ENCODE measurements around the gene FADS3.

The FADS3 gene

GRCh38 chr11:61830237-61831105, 60.9 kb downstream of the FADS3 start:
- H3K9me3 ChIP-seq (ENCODE audit: control insufficient read depth, insufficient read depth, low read length) = no peaks in the 10 kb centered on the region
- peak overlapping the region; percentile 68 for H3K4me3 ChIP-seq (ENCODE audit: low read depth, low read length)
- H3K27me3 ChIP-seq (ENCODE audit: control insufficient read depth, insufficient read depth, low read length) = no peaks in the 10 kb centered on the region
- no peak overlapping the region for H3K27ac ChIP-seq (ENCODE audit: low read depth, low read length)
- peaks cover 14% of the 10 kb centered on the region for H3K36me3 ChIP-seq (ENCODE audit: control insufficient read depth, insufficient read depth, low read length)
- peaks cover 45% of the 10 kb centered on the region for H3K4me1 ChIP-seq (ENCODE audit: control insufficient read depth, insufficient read depth, low read length)
- no peak overlapping the region for H3K9ac ChIP-seq (ENCODE audit: low read depth, low read length)

- Histone ChIP-seq H3K36me3 (ENCODE audit: control insufficient read depth, insufficient read depth, low read length) (peaks cover 14% of the 10 kb centered on the region), H3K4me1 (ENCODE audit: control insufficient read depth, insufficient read depth, low read length) (peaks cover 42% of the 10 kb centered on the region), H3K27ac (ENCODE audit: low read depth, low read length) (no peak overlapping the region), H3K27me3 (ENCODE audit: control insufficient read depth, insufficient read depth, low read length) (no peaks in the 10 kb centered on the region), H3K9ac (ENCODE audit: low read depth, low read length) (no peak overlapping the region), H3K4me3 (ENCODE audit: low read depth, low read length) (peak overlapping the region; percentile 68), H3K9me3 (ENCODE audit: control insufficient read depth, insufficient read depth, low read length) (no peaks in the 10 kb centered on the region)
Observed at GRCh38 chr11:61829806-61830205, 61.5 kb downstream of the FADS3 start.

GRCh38 chr11:61828629-61829407, 62.5 kb downstream of the FADS3 start:
- peak overlapping the region; percentile 68 for H3K4me3 ChIP-seq (ENCODE audit: low read depth, low read length)
- peak overlapping the region; percentile 93 for H3K27ac ChIP-seq (ENCODE audit: low read depth, low read length)
- H3K9me3 ChIP-seq (ENCODE audit: control insufficient read depth, insufficient read depth, low read length) = no peaks in the 10 kb centered on the region
- no peaks in the 10 kb centered on the region for H3K27me3 ChIP-seq (ENCODE audit: control insufficient read depth, insufficient read depth, low read length)
- H3K36me3 ChIP-seq (ENCODE audit: control insufficient read depth, insufficient read depth, low read length) = peaks cover 13% of the 10 kb centered on the region
- H3K4me1 ChIP-seq (ENCODE audit: control insufficient read depth, insufficient read depth, low read length) = peaks cover 33% of the 10 kb centered on the region
- H3K9ac ChIP-seq (ENCODE audit: low read depth, low read length) = peak overlapping the region; percentile 64

DNA sequence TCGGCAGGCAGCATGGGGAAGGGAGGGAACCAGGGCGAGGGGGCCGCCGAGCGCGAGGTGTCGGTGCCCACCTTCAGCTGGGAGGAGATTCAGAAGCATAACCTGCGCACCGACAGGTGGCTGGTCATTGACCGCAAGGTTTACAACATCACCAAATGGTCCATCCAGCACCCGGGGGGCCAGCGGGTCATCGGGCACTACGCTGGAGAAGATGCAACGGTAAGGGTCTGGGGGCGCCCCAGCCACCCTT, 63.0 kb downstream of the FADS3 start:
- H3K9ac ChIP-seq (ENCODE audit: low read depth, low read length) = peak overlapping the region; percentile 64
- H3K4me1 ChIP-seq (ENCODE audit: control insufficient read depth, insufficient read depth, low read length) = peaks cover 28% of the 10 kb centered on the region
- H3K9me3 ChIP-seq (ENCODE audit: control insufficient read depth, insufficient read depth, low read length) = no peaks in the 10 kb centered on the region
- H3K4me3 ChIP-seq (ENCODE audit: low read depth, low read length) = peak overlapping the region; percentile 68
- H3K27me3 ChIP-seq (ENCODE audit: control insufficient read depth, insufficient read depth, low read length) = no peaks in the 10 kb centered on the region
- peaks cover 11% of the 10 kb centered on the region for H3K36me3 ChIP-seq (ENCODE audit: control insufficient read depth, insufficient read depth, low read length)
- H3K27ac ChIP-seq (ENCODE audit: low read depth, low read length) = peak overlapping the region; percentile 93

- peak within 1 kb of the TSS; percentile 85 for H3K9ac ChIP-seq (ENCODE audit: low read depth, low read length)
Observed at GRCh38 chr11:61827571-61828378, 63.6 kb downstream of the FADS3 start, which contains the start of gene FADS2. Gene FADS2, plus strand, starts transcription at chr11:61828300. Its CDS starts 91 bp downstream, at chr11:61828391.

GRCh38 chr11:61826930-61827570, 64.3 kb downstream of the FADS3 start:
- peaks cover 24% of the 10 kb centered on the region for H3K4me1 ChIP-seq (ENCODE audit: control insufficient read depth, insufficient read depth, low read length)
- peak overlapping the region; percentile 93 for H3K27ac ChIP-seq (ENCODE audit: low read depth, low read length)
- H3K36me3 ChIP-seq (ENCODE audit: control insufficient read depth, insufficient read depth, low read length) = peaks cover 3% of the 10 kb centered on the region; the same call in 1 of the 2 replicates
- H3K27me3 ChIP-seq (ENCODE audit: control insufficient read depth, insufficient read depth, low read length) = no peaks in the 10 kb centered on the region
- no peaks in the 10 kb centered on the region for H3K9me3 ChIP-seq (ENCODE audit: control insufficient read depth, insufficient read depth, low read length)
- H3K4me3 ChIP-seq (ENCODE audit: low read depth, low read length) = peak overlapping the region; percentile 68
- peak overlapping the region; percentile 85 for H3K9ac ChIP-seq (ENCODE audit: low read depth, low read length)

More at GRCh38 chr11:61827571-61828378, 63.6 kb downstream of the FADS3 start, which contains the start of gene FADS2:
- Histone ChIP-seq H3K27me3 (ENCODE audit: control insufficient read depth, insufficient read depth, low read length) (no peaks in the 10 kb centered on the region), H3K9me3 (ENCODE audit: control insufficient read depth, insufficient read depth, low read length) (no peaks in the 10 kb centered on the region), H3K36me3 (ENCODE audit: control insufficient read depth, insufficient read depth, low read length) (peaks cover 10% of the 10 kb centered on the region), H3K4me1 (ENCODE audit: control insufficient read depth, insufficient read depth, low read length) (peaks cover 24% of the 10 kb centered on the region), H3K4me3 (ENCODE audit: low read depth, low read length) (peak within 1 kb of the TSS; percentile 68), H3K27ac (ENCODE audit: low read depth, low read length) (peak within 1 kb of the TSS; percentile 93)
